ENCODE measurements around the gene LDLRAD4.

Gene LDLRAD4

DNA sequence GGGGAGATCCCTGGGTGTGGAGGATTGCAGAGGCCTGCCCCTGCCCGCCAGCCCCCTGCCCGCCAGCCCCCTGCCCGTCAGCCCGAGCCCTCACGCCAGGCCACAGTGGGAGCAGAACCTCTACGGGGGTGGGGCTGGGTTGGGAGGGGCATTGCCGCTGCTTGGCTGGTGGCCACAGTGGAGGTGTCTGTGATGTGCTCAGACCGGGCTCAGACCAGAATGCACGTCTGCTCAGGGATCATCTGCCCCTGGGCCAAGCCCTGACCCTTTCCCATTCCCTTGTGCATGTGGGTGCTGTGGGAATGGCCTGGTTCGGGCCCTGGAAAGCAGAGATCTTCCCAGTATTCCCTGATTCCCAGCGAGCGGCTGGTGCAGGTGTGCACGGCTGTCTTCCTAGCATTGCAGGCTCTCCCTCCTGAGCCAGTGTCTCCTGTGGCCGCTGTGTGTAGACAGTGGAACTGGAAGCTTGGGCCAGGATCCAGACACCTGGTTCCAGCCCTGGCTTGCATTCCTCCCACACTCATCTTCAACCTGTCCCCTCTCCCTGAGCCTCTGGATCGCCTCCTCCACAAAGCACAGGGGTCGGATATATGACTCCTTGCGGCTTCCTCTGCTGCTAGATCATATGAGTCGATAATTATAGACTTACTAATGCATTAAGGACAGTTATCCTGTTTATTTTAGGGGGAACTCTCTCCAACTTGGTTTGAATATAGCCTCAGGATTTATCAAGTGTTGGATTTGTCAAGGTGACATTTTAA lies 161.6 kb downstream of the LDLRAD4 start:
- DNase-seq (ENCODE audit: low read depth): no peak

DNA sequence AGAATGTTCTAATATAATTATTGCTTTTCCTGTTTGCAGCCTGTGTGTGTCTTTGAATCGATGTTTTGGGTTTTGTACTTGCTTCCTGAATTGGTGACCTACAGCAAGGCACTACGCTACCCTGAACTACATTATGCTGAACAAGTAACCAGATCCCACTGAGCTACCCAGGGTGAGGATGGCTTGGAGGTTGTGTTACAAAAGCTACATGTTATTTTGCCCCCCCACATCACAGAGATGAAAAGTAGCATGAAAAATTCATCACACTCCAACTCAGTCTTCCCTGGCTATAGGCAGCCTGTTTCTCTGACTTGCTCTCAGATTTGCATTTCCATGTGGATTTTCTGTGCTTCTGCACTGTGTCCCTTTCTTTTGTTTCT lies 162.1 kb downstream of the LDLRAD4 start:
- no peaks in the 10 kb centered on the region for H3K36me3 ChIP-seq (ENCODE audit: control insufficient read depth, insufficient read depth, low read length, severe bottlenecking)
- no peaks in the 10 kb centered on the region for H3K27me3 ChIP-seq (replicated peaks; ENCODE audit: control insufficient read depth, insufficient read depth, low read length)
- no peaks in the 10 kb centered on the region for H3K9me3 ChIP-seq (ENCODE audit: control insufficient read depth, low read length)
- no peak overlapping the region for H3K4me3 ChIP-seq (ENCODE audit: low read length)
- H3K4me1 ChIP-seq (ENCODE audit: control insufficient read depth, insufficient read depth, low read length): peaks cover 7% of the 10 kb centered on the region
- no peak overlapping the region for H3K9ac ChIP-seq (ENCODE audit: low read length)
- no peak for DNase-seq (ENCODE audit: low read depth)

More for the DNA sequence above, 161.6 kb downstream of the LDLRAD4 start:
- peaks cover 8% of the 10 kb centered on the region for H3K4me1 ChIP-seq (ENCODE audit: control insufficient read depth, insufficient read depth, low read length)
- H3K4me3 ChIP-seq (ENCODE audit: low read length): no peak overlapping the region
- no peaks in the 10 kb centered on the region for H3K9me3 ChIP-seq (ENCODE audit: control insufficient read depth, low read length)
- no peaks in the 10 kb centered on the region for H3K36me3 ChIP-seq (ENCODE audit: control insufficient read depth, insufficient read depth, low read length, severe bottlenecking)
- H3K27me3 ChIP-seq (replicated peaks; ENCODE audit: control insufficient read depth, insufficient read depth, low read length): no peaks in the 10 kb centered on the region
- H3K9ac ChIP-seq (ENCODE audit: low read length): no peak overlapping the region

DNA sequence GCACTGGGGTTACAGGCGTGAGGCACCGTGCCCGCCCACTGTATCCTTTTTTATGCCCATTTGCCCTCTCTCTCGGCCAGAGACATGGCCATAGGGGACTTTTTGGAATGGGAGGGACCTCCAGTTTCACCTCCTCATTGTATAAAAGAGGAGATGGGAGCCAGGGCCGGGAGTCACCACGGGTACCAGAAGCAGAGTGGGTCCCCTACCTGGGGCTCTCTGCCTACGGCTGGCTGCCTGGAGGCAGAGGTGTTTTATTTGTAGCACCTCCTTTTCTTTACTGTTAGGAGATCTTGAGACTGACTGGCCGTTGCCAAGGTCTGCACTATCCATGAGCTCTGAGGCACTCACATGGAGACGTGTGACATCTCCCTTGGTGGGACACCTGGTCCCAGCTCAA lies 162.8 kb downstream of the LDLRAD4 start:
- no peak for DNase-seq (ENCODE audit: low read depth)
- no peaks in the 10 kb centered on the region for H3K36me3 ChIP-seq (ENCODE audit: control insufficient read depth, insufficient read depth, low read length, severe bottlenecking)
- no peak overlapping the region for H3K4me3 ChIP-seq (ENCODE audit: low read length)
- no peaks in the 10 kb centered on the region for H3K27me3 ChIP-seq (replicated peaks; ENCODE audit: control insufficient read depth, insufficient read depth, low read length)
- H3K9ac ChIP-seq (ENCODE audit: low read length): no peak overlapping the region
- H3K4me1 ChIP-seq (ENCODE audit: control insufficient read depth, insufficient read depth, low read length): peaks cover 7% of the 10 kb centered on the region
- no peaks in the 10 kb centered on the region for H3K9me3 ChIP-seq (ENCODE audit: control insufficient read depth, low read length)

DNA sequence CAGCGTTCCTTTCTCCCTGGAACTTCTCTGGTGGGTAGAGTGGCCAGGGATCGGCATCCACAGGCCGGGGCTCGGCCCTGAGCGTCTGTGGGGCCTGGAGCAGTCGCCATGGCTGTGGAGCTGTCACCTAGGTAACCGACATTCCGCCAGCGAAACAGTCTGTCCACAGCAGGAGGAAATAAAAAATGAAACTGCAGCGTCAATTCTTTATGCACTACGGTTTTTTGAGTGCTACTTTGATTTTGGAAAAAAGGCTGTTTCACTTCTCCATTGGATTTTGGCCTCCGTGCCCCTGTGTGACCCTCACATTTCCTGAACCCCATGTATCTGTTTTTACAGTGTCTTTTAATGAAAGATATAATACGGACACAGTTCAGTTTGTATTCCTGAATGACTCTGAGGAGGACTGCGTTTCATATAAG lies 163.4 kb downstream of the LDLRAD4 start:
- H3K9me3 ChIP-seq (ENCODE audit: control insufficient read depth, low read length): no peaks in the 10 kb centered on the region
- H3K4me1 ChIP-seq (ENCODE audit: control insufficient read depth, insufficient read depth, low read length): peaks cover 7% of the 10 kb centered on the region
- no peaks in the 10 kb centered on the region for H3K36me3 ChIP-seq (ENCODE audit: control insufficient read depth, insufficient read depth, low read length, severe bottlenecking)
- peak overlapping the region; percentile 72 for H3K4me3 ChIP-seq (ENCODE audit: low read length)
- no peaks in the 10 kb centered on the region for H3K27me3 ChIP-seq (replicated peaks; ENCODE audit: control insufficient read depth, insufficient read depth, low read length)
- DNase-seq (ENCODE audit: low read depth): peak; percentile 11
- peak overlapping the region; percentile 60 for H3K9ac ChIP-seq (ENCODE audit: low read length)

DNA sequence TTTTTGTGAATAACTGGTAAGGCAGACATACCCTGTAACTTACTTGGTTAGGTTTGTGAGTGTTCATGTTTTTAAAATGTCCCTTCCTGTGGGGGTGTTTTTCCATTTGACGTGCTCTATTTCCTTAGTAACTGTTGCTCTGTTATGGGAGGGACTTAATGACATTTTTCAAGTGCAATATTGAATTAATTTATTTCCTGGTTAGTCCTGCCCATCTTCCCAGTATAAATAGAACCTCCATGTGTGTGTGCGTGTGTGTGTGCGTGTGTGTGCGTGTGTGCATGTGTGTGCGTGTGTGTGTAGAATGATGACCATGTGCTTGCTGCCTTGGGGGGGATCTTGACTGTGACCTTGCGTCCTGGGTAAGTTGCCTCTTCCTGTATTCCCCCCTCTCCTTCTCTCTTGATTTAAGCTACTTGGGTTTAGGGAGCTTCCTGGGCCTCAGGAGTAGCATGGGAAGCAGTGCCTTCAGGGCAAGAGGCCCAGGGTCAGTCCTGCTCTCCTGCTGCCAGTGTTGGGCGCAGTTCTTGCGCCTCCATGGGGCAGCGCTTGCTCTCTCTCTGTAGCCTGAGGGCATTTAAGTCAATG lies 163.9 kb downstream of the LDLRAD4 start:
- peak overlapping the region; percentile 60 for H3K9ac ChIP-seq (ENCODE audit: low read length)
- H3K4me1 ChIP-seq (ENCODE audit: control insufficient read depth, insufficient read depth, low read length): peaks cover 7% of the 10 kb centered on the region
- H3K36me3 ChIP-seq (ENCODE audit: control insufficient read depth, insufficient read depth, low read length, severe bottlenecking): no peaks in the 10 kb centered on the region
- H3K27me3 ChIP-seq (replicated peaks; ENCODE audit: control insufficient read depth, insufficient read depth, low read length): no peaks in the 10 kb centered on the region
- H3K4me3 ChIP-seq (ENCODE audit: low read length): peak overlapping the region; percentile 72
- peak; percentile 15 for DNase-seq (ENCODE audit: low read depth)
- H3K9me3 ChIP-seq (ENCODE audit: control insufficient read depth, low read length): no peaks in the 10 kb centered on the region

DNA sequence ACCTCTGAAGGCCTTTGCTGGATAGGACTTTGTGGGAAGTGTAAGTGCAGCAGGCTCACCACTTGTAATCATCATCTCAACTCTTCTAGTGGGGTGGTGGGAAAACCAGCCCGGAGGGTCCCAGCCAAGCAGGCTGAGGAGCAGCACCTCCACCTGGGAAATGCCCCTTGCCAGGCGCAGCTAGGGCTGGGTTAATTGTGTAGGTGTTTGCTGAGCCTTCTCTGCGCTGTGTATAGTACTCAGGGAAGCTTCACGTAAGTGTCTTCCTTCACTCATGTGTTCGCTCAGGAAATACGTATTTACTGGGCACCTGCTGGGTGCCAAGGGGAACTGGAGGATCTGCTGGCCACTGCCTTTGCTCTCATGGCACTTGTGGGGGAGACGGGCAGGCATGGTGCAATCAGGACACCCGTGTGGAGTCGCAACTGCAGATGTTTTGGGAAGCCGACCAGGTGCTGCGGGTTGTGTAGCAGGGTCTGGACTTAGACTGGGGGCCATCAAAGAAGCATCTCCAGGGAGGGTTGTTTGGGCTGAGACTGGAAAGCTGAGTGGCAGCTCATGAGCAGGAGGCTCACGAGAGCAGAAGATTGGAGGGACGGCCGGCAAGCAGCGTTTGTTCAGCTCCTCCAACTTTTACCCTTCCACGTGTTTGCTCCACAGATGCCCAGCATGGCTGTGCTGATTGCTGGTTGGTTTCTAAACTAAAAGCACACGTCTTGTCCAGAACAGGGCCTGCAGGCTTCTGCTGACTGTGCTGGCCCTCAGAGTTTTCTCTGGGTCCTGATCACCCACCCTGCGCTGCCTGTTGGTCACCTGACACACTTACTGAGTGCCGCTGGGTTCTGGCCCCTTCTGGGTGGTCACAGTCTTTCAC lies 164.6 kb downstream of the LDLRAD4 start:
- no peak for DNase-seq (ENCODE audit: low read depth)
- H3K4me1 ChIP-seq (ENCODE audit: control insufficient read depth, insufficient read depth, low read length): peaks cover 11% of the 10 kb centered on the region
- no peaks in the 10 kb centered on the region for H3K9me3 ChIP-seq (ENCODE audit: control insufficient read depth, low read length)
- no peak overlapping the region for H3K9ac ChIP-seq (ENCODE audit: low read length)
- H3K36me3 ChIP-seq (ENCODE audit: control insufficient read depth, insufficient read depth, low read length, severe bottlenecking): no peaks in the 10 kb centered on the region
- no peaks in the 10 kb centered on the region for H3K27me3 ChIP-seq (replicated peaks; ENCODE audit: control insufficient read depth, insufficient read depth, low read length)
- no peak overlapping the region for H3K4me3 ChIP-seq (ENCODE audit: low read length)

DNA sequence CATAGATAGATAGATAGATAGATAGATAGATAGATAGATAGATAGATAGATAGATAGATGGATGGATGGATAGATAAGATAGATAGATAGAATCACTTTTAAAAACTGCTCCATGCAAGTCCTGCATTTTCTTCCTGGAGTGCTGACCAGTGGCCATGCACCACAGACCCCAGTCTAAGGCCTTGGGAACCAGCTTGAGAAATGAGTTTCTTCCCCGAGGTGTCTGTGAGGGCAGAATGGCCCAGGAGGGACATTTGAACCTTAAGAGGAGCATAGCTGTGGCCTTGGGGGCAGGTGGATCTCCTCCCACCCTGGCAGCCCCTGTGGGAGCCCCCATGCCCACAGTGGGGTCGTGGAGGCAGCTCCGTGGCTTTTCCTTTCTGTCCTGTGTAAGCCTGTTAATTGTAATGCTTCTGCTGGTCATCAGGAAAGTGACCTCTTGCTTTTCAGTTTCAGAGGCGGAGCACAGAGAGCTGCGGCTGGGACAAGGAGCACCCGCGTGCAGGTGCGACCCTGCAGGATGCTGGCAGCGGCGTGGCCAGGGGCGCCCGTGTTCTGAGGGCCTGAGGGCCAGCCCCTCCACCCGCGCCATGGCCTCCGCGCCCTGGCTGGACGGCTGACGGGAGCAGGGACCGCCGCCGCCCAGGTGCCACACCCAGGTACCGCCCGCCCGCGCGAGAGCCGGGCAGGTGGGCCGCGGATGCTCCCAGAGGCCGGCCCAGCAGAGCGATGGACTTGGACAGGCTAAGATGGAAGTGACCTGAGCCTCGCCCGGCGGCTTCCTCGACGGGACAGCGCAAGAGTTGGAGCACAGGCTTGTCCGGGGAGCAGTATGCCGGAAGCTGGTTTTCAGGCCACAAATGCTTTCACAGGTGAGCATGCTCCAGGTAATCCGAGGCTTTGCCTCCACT lies 168.6 kb downstream of the LDLRAD4 start:
- no peak for DNase-seq (ENCODE audit: low read depth)
- Histone ChIP-seq H3K27me3 (replicated peaks; ENCODE audit: control insufficient read depth, insufficient read depth, low read length) (peaks cover 3% of the 10 kb centered on the region), H3K36me3 (ENCODE audit: control insufficient read depth, insufficient read depth, low read length, severe bottlenecking) (no peaks in the 10 kb centered on the region), H3K9me3 (ENCODE audit: control insufficient read depth, low read length) (no peaks in the 10 kb centered on the region), H3K4me1 (ENCODE audit: control insufficient read depth, insufficient read depth, low read length) (peaks cover 15% of the 10 kb centered on the region), H3K9ac (ENCODE audit: low read length) (no peak overlapping the region), H3K4me3 (ENCODE audit: low read length) (no peak overlapping the region)

DNA sequence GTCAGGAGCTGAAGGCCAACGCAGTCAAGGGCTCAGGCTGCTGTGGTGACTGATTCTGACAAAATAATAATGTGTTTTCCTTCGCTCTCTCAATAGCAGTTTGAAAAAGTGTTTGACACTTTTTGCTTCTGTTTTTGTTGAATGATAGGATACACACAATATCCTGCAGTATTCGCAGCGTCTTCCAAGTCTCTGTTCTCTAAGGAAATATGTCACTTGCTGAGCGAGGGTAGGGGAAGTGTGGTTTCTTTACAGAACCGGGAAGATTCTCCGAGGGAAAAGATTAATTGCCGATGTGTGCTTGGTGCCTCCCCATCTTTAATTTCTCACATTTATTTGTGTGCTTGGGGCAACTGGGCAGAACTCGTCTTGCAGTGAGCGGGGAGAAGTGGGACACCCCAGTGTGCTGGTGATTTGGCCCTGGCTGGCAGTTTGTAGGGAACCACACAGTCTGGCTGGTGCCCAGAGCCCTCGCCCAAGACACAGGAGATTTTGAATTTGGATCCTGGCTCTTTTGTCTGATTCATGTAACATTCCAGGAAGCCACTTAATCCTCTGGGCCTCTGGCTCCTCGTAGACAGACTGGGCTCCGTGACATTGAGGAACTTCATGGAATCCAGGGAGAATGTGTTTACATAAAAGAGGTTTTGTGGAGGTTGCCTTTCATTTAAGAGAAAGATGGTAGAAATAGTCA lies 169.4 kb downstream of the LDLRAD4 start:
- Histone ChIP-seq H3K9ac (ENCODE audit: low read length) (no peak overlapping the region), H3K36me3 (ENCODE audit: control insufficient read depth, insufficient read depth, low read length, severe bottlenecking) (no peaks in the 10 kb centered on the region), H3K9me3 (ENCODE audit: control insufficient read depth, low read length) (no peaks in the 10 kb centered on the region), H3K4me1 (ENCODE audit: control insufficient read depth, insufficient read depth, low read length) (peaks cover 11% of the 10 kb centered on the region), H3K27me3 (replicated peaks; ENCODE audit: control insufficient read depth, insufficient read depth, low read length) (peaks cover 3% of the 10 kb centered on the region), H3K4me3 (ENCODE audit: low read length) (no peak overlapping the region)
- DNase-seq (ENCODE audit: low read depth): peak; percentile 82

DNA sequence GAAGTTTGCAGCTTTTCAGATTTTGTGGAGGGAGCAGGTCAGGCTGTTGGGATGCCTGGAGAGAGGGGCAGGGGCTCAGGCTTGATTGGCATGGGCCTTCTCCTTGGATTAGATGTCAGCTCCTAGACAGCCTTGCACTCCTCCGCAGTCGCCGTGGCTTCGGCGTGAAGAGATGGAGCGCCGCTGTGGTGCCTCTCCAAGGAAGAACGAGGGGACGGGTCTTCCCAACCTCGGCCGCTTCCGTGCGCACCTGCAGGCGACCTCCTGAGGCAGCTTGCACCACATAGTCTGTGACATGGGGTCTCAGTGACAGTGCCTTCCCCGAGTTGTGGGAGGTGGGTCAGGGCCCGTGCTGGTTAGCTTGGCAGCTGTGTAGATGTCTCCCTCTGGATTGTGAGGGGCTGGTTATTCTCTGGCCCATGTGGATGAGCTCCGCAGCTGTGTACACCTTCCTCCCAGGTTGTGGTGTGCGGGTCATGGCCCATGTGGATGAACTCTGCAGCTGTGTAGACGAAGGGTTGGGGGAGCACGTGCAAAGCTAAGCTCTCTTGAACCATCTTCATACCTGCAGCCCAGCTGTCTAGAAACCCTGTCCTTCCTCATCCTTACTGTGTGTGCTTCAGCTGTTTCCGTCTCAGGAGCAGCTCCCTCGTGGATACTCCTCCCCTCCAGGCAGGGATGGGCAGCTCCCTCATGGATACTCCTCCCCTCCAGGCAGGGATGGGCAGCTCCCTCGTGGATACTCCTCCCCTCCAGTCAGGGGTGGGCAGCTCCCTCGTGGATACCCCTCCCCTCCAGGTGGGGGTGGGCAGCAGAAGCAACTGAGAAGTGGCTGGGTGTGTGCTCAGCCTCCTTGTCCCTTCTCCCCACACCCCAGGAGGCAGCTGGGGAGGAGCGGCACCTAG lies 170.3 kb downstream of the LDLRAD4 start:
- no peaks in the 10 kb centered on the region for H3K36me3 ChIP-seq (ENCODE audit: control insufficient read depth, insufficient read depth, low read length, severe bottlenecking)
- DNase-seq (ENCODE audit: low read depth): no peak
- H3K4me1 ChIP-seq (ENCODE audit: control insufficient read depth, insufficient read depth, low read length): peaks cover 11% of the 10 kb centered on the region
- peaks cover 8% of the 10 kb centered on the region for H3K27me3 ChIP-seq (replicated peaks; ENCODE audit: control insufficient read depth, insufficient read depth, low read length)
- H3K9me3 ChIP-seq (ENCODE audit: control insufficient read depth, low read length): no peaks in the 10 kb centered on the region
- no peak overlapping the region for H3K9ac ChIP-seq (ENCODE audit: low read length)
- H3K4me3 ChIP-seq (ENCODE audit: low read length): no peak overlapping the region

All from adipocyte (in vitro differentiated cells).